ENCODE results near the gene CHPT1. TPM values are rescaled to one million over a fixed set of nuclear protein-coding genes. Genes with fewer than 3 reads are reported as not detected.

The CHPT1 gene
- total RNA-seq, 3 donors from 2014 or later (not counting 1 experiment from before 2014, with no cell fraction given): 3.9 to 23.6 (median 7.3) TPM

- Histone ChIP-seq H3K4me1 (ENCODE audit: control insufficient read depth, insufficient read depth, low read length) (no peaks in the 10 kb centered on the region), H3K36me3 (ENCODE audit: control insufficient read depth, insufficient read depth, low read length) (peaks cover 79% of the 10 kb centered on the region), H3K27ac (ENCODE audit: low read length) (no peak overlapping the region), H3K9me3 (ENCODE audit: control insufficient read depth, insufficient read depth, low read length) (no peaks in the 10 kb centered on the region), H3K27me3 (ENCODE audit: control insufficient read depth, insufficient read depth, low read length) (no peaks in the 10 kb centered on the region), H3K4me3 (ENCODE audit: low read length) (no peak overlapping the region)
- Mint-ChIP-seq H3K4me1 (peaks cover 13 to 16% of the 10 kb centered on the region in 2 donors), H3K36me3 (peaks cover 30% of the 10 kb centered on the region), H3K9me3 (no peaks in the 10 kb centered on the region), H3K27me3 (ENCODE audit: low read depth in 2 of 2) (no peaks in the 10 kb centered on the region), H3K4me3 (no peak overlapping the region), H3K27ac (peak overlapping the region in 1 of 2 donors; percentile 45)
- peak; percentile 63 for TF ChIP-seq CTCF (IDR thresholded peaks at IDR 0.05)
- ATAC-seq (peak in 2 of 3 donors; percentile 65 to 79), DNase-seq (peak in 1 of 2 donors; percentile 61)
- WGBS (ENCODE audit: insufficient coverage): 67% methylated on average over 5 of the region's 5 CpGs
- intact Hi-C loops (cut with micrococcal nuclease): loop anchor here (1.0 kb wide), 1 partner anchor 345 kb away; no protein-coding TSS in a partner anchor
Measured at GRCh38 chr12:101759396-101760047, 62.1 kb downstream of the CHPT1 start.

DNA sequence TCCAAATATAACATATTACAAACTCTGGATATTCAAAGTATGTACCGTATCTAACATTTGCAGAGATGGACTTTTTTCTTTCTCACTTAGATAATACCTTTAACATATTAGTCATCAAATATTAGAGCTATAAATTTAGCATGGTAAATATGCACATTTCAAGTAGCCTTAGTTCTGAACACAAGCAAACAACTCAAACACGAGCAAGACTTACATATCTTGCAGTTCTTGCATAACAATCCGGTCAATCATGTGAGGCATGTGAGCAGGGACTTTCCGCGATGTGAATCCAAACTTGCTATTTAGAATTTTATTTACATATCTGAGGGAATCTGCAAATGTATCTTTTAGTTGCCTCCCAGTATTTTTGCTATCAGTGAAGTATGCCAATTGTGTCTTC is 63.9 kb downstream of the CHPT1 start:
- H3K4me3 ChIP-seq (ENCODE audit: low read length): no peak overlapping the region
- intact Hi-C loops (cut with micrococcal nuclease): no loop called here
- peaks cover 26% of the 10 kb centered on the region for H3K36me3 Mint-ChIP-seq
- H3K36me3 ChIP-seq (ENCODE audit: control insufficient read depth, insufficient read depth, low read length): peaks cover 73% of the 10 kb centered on the region
- H3K4me1 Mint-ChIP-seq: peaks cover 18 to 19% of the 10 kb centered on the region in 2 donors
- TF ChIP-seq CTCF (IDR thresholded peaks at IDR 0.05): no peak
- ATAC-seq: no peak
- no peaks in the 10 kb centered on the region for H3K9me3 Mint-ChIP-seq
- peak overlapping the region in 1 of 2 donors; percentile 53 for H3K27ac Mint-ChIP-seq
- no peaks in the 10 kb centered on the region for H3K27me3 ChIP-seq (ENCODE audit: control insufficient read depth, insufficient read depth, low read length)
- H3K27me3 Mint-ChIP-seq (ENCODE audit: low read depth in 2 of 2): no peaks in the 10 kb centered on the region
- no peak overlapping the region for H3K27ac ChIP-seq (ENCODE audit: low read length)
- no peaks in the 10 kb centered on the region for H3K9me3 ChIP-seq (ENCODE audit: control insufficient read depth, insufficient read depth, low read length)
- DNase-seq: no peak
- no peak overlapping the region for H3K4me3 Mint-ChIP-seq
- no peaks in the 10 kb centered on the region for H3K4me1 ChIP-seq (ENCODE audit: control insufficient read depth, insufficient read depth, low read length)
- WGBS (ENCODE audit: insufficient coverage): 88% methylated on average over 4 of the region's 5 CpGs

- no peaks in the 10 kb centered on the region for H3K4me1 ChIP-seq (ENCODE audit: control insufficient read depth, insufficient read depth, low read length)
- intact Hi-C loops (cut with micrococcal nuclease): no loop called here
- no peaks in the 10 kb centered on the region for H3K27me3 ChIP-seq (ENCODE audit: control insufficient read depth, insufficient read depth, low read length)
- DNase-seq (no peak), ATAC-seq (no peak)
- H3K36me3 ChIP-seq (ENCODE audit: control insufficient read depth, insufficient read depth, low read length): peaks cover 72% of the 10 kb centered on the region
- WGBS (ENCODE audit: insufficient coverage): 97% methylated on average over 3 of the region's 4 CpGs
- no peaks in the 10 kb centered on the region for H3K9me3 ChIP-seq (ENCODE audit: control insufficient read depth, insufficient read depth, low read length)
- H3K4me3 Mint-ChIP-seq: no peak overlapping the region
- TF ChIP-seq CTCF (IDR thresholded peaks at IDR 0.05): no peak
- no peak overlapping the region for H3K27ac ChIP-seq (ENCODE audit: low read length)
- H3K4me3 ChIP-seq (ENCODE audit: low read length): no peak overlapping the region
- H3K9me3 Mint-ChIP-seq: no peaks in the 10 kb centered on the region
- H3K27ac Mint-ChIP-seq: peak overlapping the region in 1 of 2 donors; percentile 53
- H3K4me1 Mint-ChIP-seq: peaks cover 18 to 19% of the 10 kb centered on the region in 2 donors
- peaks cover 26% of the 10 kb centered on the region for H3K36me3 Mint-ChIP-seq
- no peaks in the 10 kb centered on the region for H3K27me3 Mint-ChIP-seq (ENCODE audit: low read depth in 2 of 2)
Measured at GRCh38 chr12:101761781-101762180, 64.3 kb downstream of the CHPT1 start.

All from natural killer cell (primary cell).